Adrenal gland (tissue), 5 donors: ENCODE results near the gene GGT5.

Experiments
- POLR2A ChIP-seq, 2 donors: fragments of 450-650 bp; IDR thresholded peaks; one replicate each; pipeline ENCODE4 v1.6.1; 2017; ENCODE audit warnings: antibody characterized with exemption in 2 of 2, mild to moderate bottlenecking in 2 of 2, moderate library complexity in 1 of 2
- TF ChIP-seq, protein P1 (sequence below), 6 experiments: fragments of 450-650 bp in 4 of 6; fragments of 200-600 bp in 2 of 6; sonication (generic) in 1 of 6; IDR thresholded peaks; 1 replicate in 5 of 6; 2 replicates in 1 of 6; pipeline versions ENCODE4 v1.5.1 to v1.8.0; 2016 to 2021; ENCODE audit warnings: antibody characterized with exemption in 6 of 6, mild to moderate bottlenecking in 2 of 6, moderate library complexity in 1 of 6
- donor health status: DM: no; HTN: no; CAD: no.

DNA sequence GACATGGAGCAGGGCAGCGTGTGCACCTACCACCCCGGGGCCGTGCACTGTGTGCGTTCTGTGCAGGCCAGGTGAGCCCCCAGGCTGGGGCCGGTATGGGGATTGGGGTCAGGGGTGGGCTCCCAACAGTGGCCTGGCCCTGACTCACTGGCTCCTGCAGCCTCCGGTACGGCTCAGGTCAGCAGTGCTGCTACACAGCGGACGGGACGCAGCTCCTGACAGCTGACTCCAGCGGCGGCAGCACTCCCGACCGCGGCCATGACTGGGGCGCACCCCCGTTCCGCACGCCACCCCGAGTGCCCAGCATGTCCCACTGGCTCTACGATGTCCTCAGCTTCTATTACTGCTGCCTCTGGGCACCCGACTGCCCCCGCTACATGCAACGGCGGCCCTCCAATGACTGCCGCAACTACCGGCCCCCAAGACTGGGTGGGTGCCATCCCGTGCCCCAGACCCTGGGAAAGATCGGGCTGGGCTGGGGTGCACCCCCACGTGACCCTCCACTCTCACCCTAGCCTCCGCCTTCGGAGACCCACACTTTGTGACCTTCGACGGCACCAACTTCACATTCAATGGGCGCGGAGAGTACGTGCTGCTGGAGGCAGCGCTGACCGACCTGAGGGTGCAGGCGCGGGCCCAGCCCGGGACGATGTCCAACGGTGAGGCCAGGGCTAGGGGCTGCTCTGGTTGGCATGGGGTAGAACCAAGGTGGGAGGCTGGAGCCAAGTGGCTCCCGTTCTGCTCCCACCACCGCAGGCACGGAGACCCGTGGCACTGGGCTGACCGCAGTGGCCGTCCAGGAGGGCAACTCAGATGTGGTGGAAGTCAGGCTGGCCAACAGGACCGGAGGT is 59.2 kb downstream of the GGT5 start:
- TF ChIP-seq, protein P1, sequence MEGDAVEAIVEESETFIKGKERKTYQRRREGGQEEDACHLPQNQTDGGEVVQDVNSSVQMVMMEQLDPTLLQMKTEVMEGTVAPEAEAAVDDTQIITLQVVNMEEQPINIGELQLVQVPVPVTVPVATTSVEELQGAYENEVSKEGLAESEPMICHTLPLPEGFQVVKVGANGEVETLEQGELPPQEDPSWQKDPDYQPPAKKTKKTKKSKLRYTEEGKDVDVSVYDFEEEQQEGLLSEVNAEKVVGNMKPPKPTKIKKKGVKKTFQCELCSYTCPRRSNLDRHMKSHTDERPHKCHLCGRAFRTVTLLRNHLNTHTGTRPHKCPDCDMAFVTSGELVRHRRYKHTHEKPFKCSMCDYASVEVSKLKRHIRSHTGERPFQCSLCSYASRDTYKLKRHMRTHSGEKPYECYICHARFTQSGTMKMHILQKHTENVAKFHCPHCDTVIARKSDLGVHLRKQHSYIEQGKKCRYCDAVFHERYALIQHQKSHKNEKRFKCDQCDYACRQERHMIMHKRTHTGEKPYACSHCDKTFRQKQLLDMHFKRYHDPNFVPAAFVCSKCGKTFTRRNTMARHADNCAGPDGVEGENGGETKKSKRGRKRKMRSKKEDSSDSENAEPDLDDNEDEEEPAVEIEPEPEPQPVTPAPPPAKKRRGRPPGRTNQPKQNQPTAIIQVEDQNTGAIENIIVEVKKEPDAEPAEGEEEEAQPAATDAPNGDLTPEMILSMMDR (IDR thresholded peaks at IDR 0.05): no peak
- no peak for TF ChIP-seq POLR2A (IDR thresholded peaks at IDR 0.05)
